Mesendoderm (in vitro differentiated cells): ENCODE data around the gene SCNN1B.

Experiments
- DNase-seq: peaks from one replicate; pipeline ENCODE4 v3.0.0; 2013
- H2AK5ac ChIP-seq: 2 replicates; pipeline ENCODE4 v1.6.1; 2013; ENCODE audit warnings: low read length, inconsistent platforms
- H2BK120ac ChIP-seq: 2 replicates; pipeline ENCODE4 v1.6.1; 2013; ENCODE audit warnings: low read depth, mild to moderate bottlenecking, low read length, moderate library complexity, mixed read lengths
- H2BK15ac ChIP-seq: replicated peaks from 2 replicates; pipeline ENCODE4 v1.6.1; 2013; ENCODE audit warnings: low read depth, mild to moderate bottlenecking, moderate library complexity
- H2BK5ac ChIP-seq: 2 replicates; pipeline ENCODE4 v1.6.1; 2013; ENCODE audit warnings: low read length, inconsistent platforms
- H3K18ac ChIP-seq: 2 replicates; pipeline ENCODE4 v1.6.1; 2013; ENCODE audit warnings: mild to moderate bottlenecking, low read length, mixed read lengths
- H3K23ac ChIP-seq: one replicate; pipeline ENCODE4 v1.6.1; 2013; ENCODE audit warnings: low read length
- H3K27ac ChIP-seq: 2 replicates; pipeline ENCODE4 v1.5.1; 2013; ENCODE audit warnings: low read depth, mild to moderate bottlenecking, inconsistent platforms, low read length, moderate library complexity
- H3K27me3 ChIP-seq: 2 replicates; pipeline ENCODE4 v1.6.1; 2013; ENCODE audit warnings: low read length, control low read depth, mild to moderate bottlenecking, inconsistent platforms; ENCODE audit not compliant: insufficient read depth, poor library complexity
- H3K36me3 ChIP-seq: 2 replicates; pipeline ENCODE4 v1.6.1; 2013; ENCODE audit warnings: low read length, inconsistent platforms; ENCODE audit not compliant: control insufficient read depth, insufficient read depth
- H3K4ac ChIP-seq: one replicate; pipeline ENCODE4 v1.6.1; 2013; ENCODE audit warnings: low read depth, mild to moderate bottlenecking, low read length, moderate library complexity
- H3K4me1 ChIP-seq: 2 replicates; pipeline ENCODE4 v1.6.1; 2013; ENCODE audit warnings: low read depth, low read length, inconsistent platforms; ENCODE audit not compliant: control insufficient read depth
- H3K4me2 ChIP-seq: 2 replicates; pipeline ENCODE4 v1.6.1; 2013; ENCODE audit warnings: low read length
- H3K4me3 ChIP-seq: 2 replicates; pipeline ENCODE4 v1.5.1; 2013; ENCODE audit warnings: mild to moderate bottlenecking, low read length
- H3K56ac ChIP-seq: one replicate; pipeline ENCODE4 v1.6.1; 2013; ENCODE audit warnings: low read length
- H3K79me1 ChIP-seq: 2 replicates; pipeline ENCODE4 v1.6.1; 2013; ENCODE audit warnings: low read length, inconsistent platforms
- H3K79me2 ChIP-seq: 2 replicates; pipeline ENCODE4 v1.6.1; 2013; ENCODE audit warnings: mild to moderate bottlenecking, low read length; ENCODE audit not compliant: control insufficient read depth, insufficient read depth
- H3K9ac ChIP-seq: 2 replicates; pipeline ENCODE4 v1.6.1; 2013; ENCODE audit warnings: low read length, inconsistent platforms
- H4K5ac ChIP-seq: one replicate; pipeline ENCODE4 v1.6.1; 2013; ENCODE audit warnings: low read length
- H4K8ac ChIP-seq: one replicate; pipeline ENCODE4 v1.6.1; 2013; ENCODE audit warnings: low read depth, mild to moderate bottlenecking, control low read depth, low read length, moderate library complexity
- WGBS: extraction: QIAGEN DNeasy Blood & Tissue Kit; methylation state at CpG from one replicate; pipeline ENCODE4 v1.1.7; 2013; ENCODE audit warnings: low lambda C conversion rate, missing lambda C conversion rate; ENCODE audit not compliant: insufficient coverage; ENCODE audit errors: extremely low coverage; 5-methylcytosine and 5-hydroxymethylcytosine counted together

SCNN1B gene

DNA sequence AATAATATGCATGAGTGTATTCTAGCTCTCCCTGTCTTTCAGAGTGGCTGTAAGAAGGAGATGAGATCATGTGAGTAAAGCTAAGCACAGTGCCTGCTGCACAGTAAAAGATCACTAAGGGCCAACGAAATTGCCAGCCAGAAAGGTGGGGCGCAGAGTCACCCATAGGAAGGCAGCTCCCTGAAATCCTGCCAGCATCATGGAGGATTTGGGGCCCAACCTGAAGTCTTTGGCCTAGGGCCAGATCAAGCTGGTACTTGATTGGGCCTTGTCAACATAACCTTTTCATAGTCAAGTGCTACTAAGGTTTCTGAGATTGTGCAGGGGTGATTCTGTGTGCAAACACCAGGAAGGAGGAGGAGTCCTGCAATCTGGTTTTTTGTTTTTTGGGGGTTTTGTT, 16.5 kb downstream of the SCNN1B start:
- DNase-seq: no peak
- Histone ChIP-seq H2BK15ac (no peak overlapping the region), H4K8ac (no peak overlapping the region), H3K27me3 (no peaks in the 10 kb centered on the region), H2AK5ac (no peak overlapping the region), H2BK120ac (no peak overlapping the region), H3K9ac (no peak overlapping the region), H3K23ac (no peak overlapping the region), H3K56ac (no peak overlapping the region), H3K4me2 (no peak overlapping the region), H3K4me1 (no peaks in the 10 kb centered on the region), H3K4me3 (no peak overlapping the region), H4K5ac (no peak overlapping the region), H3K36me3 (no peaks in the 10 kb centered on the region), H3K4ac (no peak overlapping the region), H3K18ac (no peak overlapping the region), H2BK5ac (no peak overlapping the region), H3K27ac (no peak overlapping the region), H3K79me2 (no peaks in the 10 kb centered on the region), H3K79me1 (no peaks in the 10 kb centered on the region)
- no CpG with 5 or more reads among the region's 2 CpGs for WGBS

DNA sequence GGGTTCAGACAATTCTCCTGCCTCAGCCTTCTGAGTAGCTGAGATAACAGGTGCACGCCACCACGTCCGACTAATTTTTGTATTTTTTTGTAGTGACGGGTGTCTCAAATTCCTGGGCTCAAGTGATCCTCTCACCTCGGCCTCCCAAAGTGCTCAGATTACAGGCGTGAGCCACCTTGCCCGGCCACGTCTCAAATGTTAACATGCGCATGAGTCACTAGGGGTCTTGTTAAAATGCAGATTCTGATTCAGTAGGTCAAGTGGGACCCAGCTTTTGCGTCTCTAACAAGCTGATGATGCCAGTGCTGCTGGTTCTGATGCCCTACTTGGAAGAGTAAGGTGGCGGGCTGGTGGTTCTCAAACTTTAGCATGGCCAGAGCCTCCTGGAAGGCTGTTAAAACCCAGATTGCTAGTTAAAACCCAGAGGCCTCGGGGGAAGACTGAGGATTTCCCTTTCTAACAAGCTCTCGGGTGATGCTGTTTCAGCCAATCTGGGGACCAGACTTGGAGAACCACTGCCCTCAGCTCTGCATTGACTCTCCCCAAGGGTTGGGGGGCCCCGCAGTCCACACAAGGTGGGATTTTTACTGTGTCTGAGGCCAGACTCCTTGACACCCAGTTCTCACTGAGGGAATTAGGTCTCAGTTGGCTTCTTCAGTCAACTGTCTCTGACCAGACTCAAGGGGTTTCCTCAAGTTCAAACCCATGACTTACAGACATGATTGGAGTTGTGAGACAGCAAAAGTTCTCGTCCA, 17.9 kb downstream of the SCNN1B start:
- no peak overlapping the region for H2AK5ac ChIP-seq
- no peak overlapping the region for H4K5ac ChIP-seq
- H2BK120ac ChIP-seq: no peak overlapping the region
- no peak overlapping the region for H3K4ac ChIP-seq
- no CpG with 5 or more reads among the region's 15 CpGs for WGBS
- no peak overlapping the region for H3K9ac ChIP-seq
- H3K4me2 ChIP-seq: no peak overlapping the region
- H3K27me3 ChIP-seq: no peaks in the 10 kb centered on the region
- H3K79me2 ChIP-seq: no peaks in the 10 kb centered on the region
- no peaks in the 10 kb centered on the region for H3K4me1 ChIP-seq
- no peak overlapping the region for H3K27ac ChIP-seq
- H4K8ac ChIP-seq: no peak overlapping the region
- no peak overlapping the region for H2BK15ac ChIP-seq
- H3K56ac ChIP-seq: no peak overlapping the region
- H3K4me3 ChIP-seq: no peak overlapping the region
- H3K79me1 ChIP-seq: no peaks in the 10 kb centered on the region
- no peak overlapping the region for H2BK5ac ChIP-seq
- no peak for DNase-seq
- no peak overlapping the region for H3K23ac ChIP-seq
- no peaks in the 10 kb centered on the region for H3K36me3 ChIP-seq
- no peak overlapping the region for H3K18ac ChIP-seq

DNA sequence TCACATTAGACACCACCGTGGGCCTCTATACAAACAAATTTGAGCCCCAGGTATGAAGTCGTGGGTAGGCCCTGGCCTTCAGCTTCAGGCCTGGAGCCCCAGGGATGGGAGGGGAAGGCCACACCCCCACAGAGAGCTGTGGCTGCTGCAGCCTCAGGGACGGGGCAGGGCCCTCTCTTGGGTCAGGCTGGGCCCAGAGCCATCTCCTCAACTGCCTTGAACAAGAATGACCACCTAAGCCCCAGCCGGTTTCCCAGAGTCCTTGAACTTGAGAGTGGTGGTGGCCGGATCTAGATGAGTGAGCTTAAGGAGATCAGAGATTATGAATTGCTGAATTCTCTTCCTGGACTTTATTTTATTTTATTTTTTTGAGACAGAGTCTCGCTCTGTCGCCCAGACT, 18.6 kb downstream of the SCNN1B start:
- WGBS: no CpG with 5 or more reads among the region's 7 CpGs

GRCh38 chr16:23321206-23321875, 19.2 kb downstream of the SCNN1B start:
- no peak overlapping the region for H3K4me2 ChIP-seq
- H3K27ac ChIP-seq: no peak overlapping the region
- WGBS: no CpG with 5 or more reads among the region's 14 CpGs
- H3K18ac ChIP-seq: no peak overlapping the region
- H3K36me3 ChIP-seq: no peaks in the 10 kb centered on the region
- no peak overlapping the region for H2BK15ac ChIP-seq
- no peak overlapping the region for H4K5ac ChIP-seq
- H3K79me1 ChIP-seq: no peaks in the 10 kb centered on the region
- H3K9ac ChIP-seq: no peak overlapping the region
- no peak overlapping the region for H2BK120ac ChIP-seq
- no peak for DNase-seq
- H3K4me1 ChIP-seq: no peaks in the 10 kb centered on the region
- no peak overlapping the region for H3K4ac ChIP-seq
- H2BK5ac ChIP-seq: no peak overlapping the region
- no peaks in the 10 kb centered on the region for H3K79me2 ChIP-seq
- H3K23ac ChIP-seq: peak overlapping the region; percentile 24
- H4K8ac ChIP-seq: no peak overlapping the region
- no peak overlapping the region for H3K56ac ChIP-seq
- no peak overlapping the region for H2AK5ac ChIP-seq
- no peak overlapping the region for H3K4me3 ChIP-seq
- H3K27me3 ChIP-seq: no peaks in the 10 kb centered on the region

More for the DNA sequence above, 18.6 kb downstream of the SCNN1B start:
- H3K18ac ChIP-seq: no peak overlapping the region
- H4K5ac ChIP-seq: no peak overlapping the region
- no peak overlapping the region for H3K23ac ChIP-seq
- no peak overlapping the region for H2BK15ac ChIP-seq
- H3K56ac ChIP-seq: no peak overlapping the region
- H3K79me1 ChIP-seq: no peaks in the 10 kb centered on the region
- no peak overlapping the region for H3K4me3 ChIP-seq
- no peaks in the 10 kb centered on the region for H3K79me2 ChIP-seq
- H3K4ac ChIP-seq: no peak overlapping the region
- no peaks in the 10 kb centered on the region for H3K27me3 ChIP-seq
- H4K8ac ChIP-seq: no peak overlapping the region
- no peak overlapping the region for H3K27ac ChIP-seq
- no peak overlapping the region for H2BK5ac ChIP-seq
- no peak overlapping the region for H2BK120ac ChIP-seq
- DNase-seq: no peak
- no peak overlapping the region for H3K9ac ChIP-seq
- no peaks in the 10 kb centered on the region for H3K4me1 ChIP-seq
- H3K4me2 ChIP-seq: no peak overlapping the region
- no peaks in the 10 kb centered on the region for H3K36me3 ChIP-seq
- no peak overlapping the region for H2AK5ac ChIP-seq

GRCh38 chr16:23323224-23324030, 21.3 kb downstream of the SCNN1B start:
- H2AK5ac ChIP-seq: no peak overlapping the region
- no peaks in the 10 kb centered on the region for H3K36me3 ChIP-seq
- no peak overlapping the region for H3K18ac ChIP-seq
- H3K4me2 ChIP-seq: no peak overlapping the region
- no peak overlapping the region for H2BK15ac ChIP-seq
- no peaks in the 10 kb centered on the region for H3K79me2 ChIP-seq
- no peaks in the 10 kb centered on the region for H3K79me1 ChIP-seq
- no peak for DNase-seq
- H3K56ac ChIP-seq: no peak overlapping the region
- no peak overlapping the region for H3K27ac ChIP-seq
- no peak overlapping the region for H3K4me3 ChIP-seq
- H3K4me1 ChIP-seq: no peaks in the 10 kb centered on the region
- no peak overlapping the region for H3K9ac ChIP-seq
- no peak overlapping the region for H3K23ac ChIP-seq
- no peak overlapping the region for H2BK5ac ChIP-seq
- no peak overlapping the region for H3K4ac ChIP-seq
- no peak overlapping the region for H4K8ac ChIP-seq
- WGBS: no CpG with 5 or more reads among the region's 1 CpG
- no peak overlapping the region for H2BK120ac ChIP-seq
- no peaks in the 10 kb centered on the region for H3K27me3 ChIP-seq
- H4K5ac ChIP-seq: no peak overlapping the region
